SHP77 (cell line): ENCODE results near the gene ARL4A.
"Not testable (repeated sequence)": the region's sequence is repeated elsewhere in the genome, so short reads cannot be mapped to it uniquely, and the experiment has no call there.

Experiments
- DNase-seq, 2 experiments: peaks; one replicate each; lab custom pipeline; 2025; lab: John Stamatoyannopoulos, UW

Gene ARL4A, protein sequence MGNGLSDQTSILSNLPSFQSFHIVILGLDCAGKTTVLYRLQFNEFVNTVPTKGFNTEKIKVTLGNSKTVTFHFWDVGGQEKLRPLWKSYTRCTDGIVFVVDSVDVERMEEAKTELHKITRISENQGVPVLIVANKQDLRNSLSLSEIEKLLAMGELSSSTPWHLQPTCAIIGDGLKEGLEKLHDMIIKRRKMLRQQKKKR

DNA sequence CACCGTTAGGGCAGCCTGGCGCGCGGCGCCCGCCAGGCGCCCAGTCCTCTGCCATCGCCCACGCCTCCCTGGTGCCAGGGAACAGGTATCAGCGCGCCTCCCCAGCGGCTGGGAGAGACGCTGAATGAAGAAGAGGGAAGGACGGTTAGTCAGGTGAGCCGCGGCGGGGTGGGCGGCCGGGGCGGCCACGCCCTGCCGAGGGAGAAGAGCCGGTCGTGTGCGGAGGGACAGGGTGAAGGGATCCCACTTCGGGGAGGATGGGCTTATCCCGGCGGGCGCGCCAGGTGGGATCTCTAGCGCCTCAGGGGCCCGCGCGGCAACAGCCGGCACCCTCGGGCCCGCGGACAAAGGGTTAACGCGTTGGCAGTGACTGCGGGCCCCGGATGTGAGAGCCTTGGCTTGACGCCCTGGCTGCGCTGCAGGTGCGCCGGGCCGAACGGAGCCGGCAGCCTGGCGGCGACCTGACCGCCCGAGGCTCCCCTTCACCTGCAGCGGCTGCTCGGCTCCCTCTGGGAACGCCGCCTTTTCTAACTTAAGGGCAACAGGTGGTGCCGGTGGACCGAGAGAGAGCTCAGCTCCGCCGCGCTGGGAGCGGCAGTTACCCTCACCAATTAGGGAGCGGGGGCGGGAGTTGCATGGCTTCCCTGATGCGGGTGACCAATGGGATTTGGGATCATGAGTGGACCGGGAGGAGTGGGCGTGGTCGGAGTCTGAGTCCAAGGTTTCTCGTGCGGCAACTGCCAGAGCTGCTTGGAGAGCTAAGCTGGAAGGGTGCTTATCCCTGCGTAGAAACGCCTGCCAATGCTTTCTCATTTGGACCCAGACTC is at the start of gene ARL4A:
Gene ARL4A, plus strand, starts transcription at position 743 of the 827 bp plus-strand sequence. CDS start 622 bp downstream, outside the sequence.
- peak; percentile 100 for DNase-seq

DNA sequence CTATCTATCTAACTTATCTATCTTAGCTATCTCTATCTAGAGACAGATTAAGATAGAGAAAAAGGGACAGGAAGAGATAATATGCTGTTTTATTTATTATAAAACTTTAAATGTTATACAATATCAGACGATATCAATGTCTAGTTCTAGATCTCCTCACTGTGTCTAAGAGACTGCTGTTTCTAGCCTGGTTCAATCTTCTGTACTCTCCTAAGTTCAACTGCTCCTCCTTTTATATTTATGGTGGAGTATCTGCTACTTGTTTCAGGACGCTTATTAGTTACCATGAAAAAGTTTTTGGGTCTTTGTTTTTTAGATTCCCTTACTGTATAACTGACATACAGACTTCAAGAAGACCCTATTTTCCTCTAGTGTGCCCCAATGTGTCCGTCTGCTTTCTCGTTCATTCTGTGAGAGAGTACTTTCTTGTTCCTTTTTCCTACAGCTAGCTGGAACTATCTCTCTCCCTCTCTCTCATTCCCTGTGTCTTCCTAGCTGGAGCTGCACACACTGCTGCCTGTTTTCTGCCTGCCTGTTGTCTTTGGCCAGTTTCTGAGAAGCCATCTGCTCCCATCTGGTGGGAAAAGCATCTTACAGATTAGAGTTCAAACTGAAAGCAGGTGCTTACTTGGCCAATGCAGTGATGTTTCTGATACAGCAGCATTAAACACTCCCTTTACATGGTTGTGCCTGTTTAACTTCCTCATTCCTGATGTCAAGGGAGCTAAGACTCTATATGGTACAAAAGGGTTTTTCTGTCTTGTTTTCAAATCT is 49.4 kb upstream of the ARL4A start:
- DNase-seq, result peak; percentile 38 to 48

GRCh38 chr7:12638851-12639456 is 48.5 kb upstream of the ARL4A start:
- DNase-seq, result peak; percentile 37 to 45

GRCh38 chr7:12640299-12641096 is 46.9 kb upstream of the ARL4A start:
- no peak for DNase-seq

DNA sequence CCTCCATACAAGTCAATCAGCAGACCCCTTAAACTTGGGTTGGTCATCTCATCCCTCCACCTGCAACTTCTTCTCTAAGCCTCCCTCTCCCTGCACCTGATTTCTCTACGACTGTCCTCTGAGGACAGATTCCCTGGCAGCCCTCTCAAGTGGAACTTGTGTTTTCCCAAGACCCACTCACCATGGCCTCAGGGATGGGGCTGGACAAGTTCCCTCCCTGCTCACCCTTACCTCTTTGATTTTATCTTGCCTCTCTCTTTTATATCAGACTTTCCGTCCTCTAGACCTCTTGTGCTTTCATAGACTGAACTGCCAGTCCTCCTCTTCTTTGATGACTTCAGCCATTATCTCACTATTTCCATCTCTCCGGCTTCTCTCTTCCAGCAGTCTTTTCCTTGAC is 46.2 kb upstream of the ARL4A start:
- DNase-seq, result no peak

DNA sequence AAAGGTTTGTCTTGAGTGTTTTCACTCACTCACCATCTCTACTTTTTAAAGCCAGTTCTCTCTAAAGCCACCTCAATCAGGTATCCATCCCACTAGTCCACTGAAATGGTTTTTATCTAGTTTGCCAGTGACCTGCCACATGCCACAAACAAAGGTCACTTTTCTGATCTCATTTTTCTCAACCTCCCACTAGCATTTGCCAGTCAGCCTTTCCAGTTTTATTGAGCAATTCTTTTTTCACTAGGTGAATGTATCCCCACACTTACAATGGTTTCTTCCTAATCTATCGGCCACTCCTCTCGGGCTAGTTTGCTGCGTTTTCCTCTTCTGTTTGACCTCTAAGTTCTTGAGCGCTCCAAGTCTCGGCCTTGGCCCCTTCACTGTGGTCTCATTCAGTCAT is 44.9 kb upstream of the ARL4A start:
- DNase-seq, result no peak

- no peak for DNase-seq
Observed at GRCh38 chr7:12643001-12643643, 44.3 kb upstream of the ARL4A start.

DNA sequence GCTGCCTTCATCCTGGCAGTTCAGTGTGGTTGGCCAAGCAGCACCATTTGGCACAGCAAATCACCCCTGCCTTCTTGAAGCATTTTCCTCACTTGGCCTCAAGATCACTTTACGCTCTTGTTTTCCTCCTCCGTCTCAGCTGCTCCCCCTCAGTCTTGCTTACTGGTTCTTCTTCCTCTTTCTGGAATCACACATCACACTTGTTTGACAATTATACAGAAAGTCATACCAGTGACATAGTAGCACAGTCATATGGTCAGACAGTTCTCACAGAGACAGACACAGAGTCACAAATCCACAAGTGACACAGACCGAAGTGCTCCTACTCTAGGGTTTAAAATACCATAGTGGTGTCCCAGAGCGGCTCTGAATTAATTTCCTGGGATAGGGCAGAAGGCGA is 43.8 kb upstream of the ARL4A start:
- no peak for DNase-seq

- DNase-seq, result not testable (repeated sequence)
Observed at GRCh38 chr7:12645212-12645611, 42.2 kb upstream of the ARL4A start.

DNA sequence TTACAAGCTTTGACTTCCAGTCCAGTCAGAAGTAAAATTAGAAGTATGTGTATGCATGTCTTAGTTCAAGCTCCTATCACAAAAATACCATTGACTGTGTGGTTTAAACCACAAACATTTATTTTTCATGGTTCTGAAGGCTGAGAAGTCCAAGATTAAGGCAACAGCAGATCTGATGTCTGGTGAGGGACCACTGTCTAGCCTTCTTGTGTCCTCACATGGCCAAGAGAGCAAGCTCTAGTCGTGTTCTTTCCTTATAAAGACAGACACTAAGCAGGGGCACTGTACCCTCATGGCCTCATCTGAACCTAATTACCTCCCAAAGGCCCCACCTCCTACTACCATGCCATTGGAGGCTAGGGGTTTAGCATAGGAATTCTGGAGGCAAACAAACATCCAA is 41.3 kb upstream of the ARL4A start:
- no peak for DNase-seq

GRCh38 chr7:12647364-12648219 is 39.8 kb upstream of the ARL4A start:
- DNase-seq, result no peak

DNA sequence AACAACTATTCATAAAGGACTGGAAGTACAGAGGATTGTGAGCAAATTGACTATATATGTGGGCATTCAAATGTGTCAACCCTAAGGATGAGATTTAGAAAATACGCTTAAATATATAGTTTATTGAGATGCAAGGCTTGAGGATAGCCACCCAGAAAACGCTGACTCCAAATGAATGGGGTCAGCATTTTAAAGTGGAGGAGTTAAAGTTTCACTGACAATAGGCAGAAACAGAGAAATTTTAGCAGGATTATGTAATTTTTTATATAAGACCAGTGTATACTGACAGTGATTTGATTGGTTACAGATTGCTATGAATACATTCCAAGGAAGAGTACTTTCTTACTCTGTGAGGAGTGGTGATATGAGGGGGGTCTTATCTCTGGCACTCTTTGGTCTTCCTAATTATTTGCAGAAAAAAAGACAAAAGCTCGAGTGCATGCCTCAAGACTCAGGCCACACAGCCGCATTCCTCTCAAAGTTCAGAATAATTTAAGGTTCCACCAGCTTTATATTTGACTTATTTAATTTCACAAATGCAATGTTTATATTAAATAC is 38.6 kb upstream of the ARL4A start:
- no peak for DNase-seq

- no peak for DNase-seq
Observed at GRCh38 chr7:12649348-12649747, 38.1 kb upstream of the ARL4A start.

GRCh38 chr7:12650080-12650479 is 37.4 kb upstream of the ARL4A start:
- no peak for DNase-seq

DNA sequence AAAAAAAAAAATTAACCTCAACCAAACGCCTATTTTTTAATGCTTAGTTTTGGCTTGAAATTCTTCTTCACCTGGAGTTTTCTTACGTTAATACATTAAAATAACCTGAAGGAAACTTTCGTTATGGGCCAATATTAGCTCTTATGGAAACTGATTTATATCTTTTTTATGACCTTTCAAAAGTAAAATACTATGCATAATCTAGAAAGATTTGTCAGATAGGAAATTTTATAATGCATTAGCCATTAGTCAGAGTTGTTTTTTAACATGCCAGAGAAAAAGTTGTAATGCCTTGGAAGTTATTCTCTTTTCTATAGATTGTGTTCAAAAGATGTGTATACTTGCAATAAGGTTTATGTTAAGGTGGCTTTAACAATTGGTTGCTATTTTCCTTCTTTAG is 34.3 kb upstream of the ARL4A start:
- no peak for DNase-seq

DNA sequence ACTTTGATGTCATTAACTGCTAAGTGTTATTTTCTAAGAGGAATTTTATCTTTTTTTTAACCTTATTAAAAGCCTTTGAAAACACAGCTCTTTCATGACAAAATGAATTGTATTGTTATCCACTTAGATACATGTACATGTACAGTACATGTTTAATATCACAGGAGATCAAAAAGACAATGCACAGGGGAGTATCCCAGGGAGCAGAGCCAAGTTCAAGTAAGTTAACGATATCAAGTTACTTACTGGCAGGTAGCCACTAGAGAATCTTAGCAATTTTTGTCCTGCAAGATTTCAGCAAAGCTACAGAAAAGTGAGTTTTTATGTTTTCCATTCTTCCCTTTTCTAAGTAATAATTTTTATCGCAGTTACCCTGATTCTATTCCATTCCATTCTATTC is 33.9 kb upstream of the ARL4A start:
- DNase-seq, result no peak

- no peak for DNase-seq
Observed at GRCh38 chr7:12655161-12655560, 32.3 kb upstream of the ARL4A start.

GRCh38 chr7:12660423-12660822 is 27.0 kb upstream of the ARL4A start:
- not testable (repeated sequence) for DNase-seq

DNA sequence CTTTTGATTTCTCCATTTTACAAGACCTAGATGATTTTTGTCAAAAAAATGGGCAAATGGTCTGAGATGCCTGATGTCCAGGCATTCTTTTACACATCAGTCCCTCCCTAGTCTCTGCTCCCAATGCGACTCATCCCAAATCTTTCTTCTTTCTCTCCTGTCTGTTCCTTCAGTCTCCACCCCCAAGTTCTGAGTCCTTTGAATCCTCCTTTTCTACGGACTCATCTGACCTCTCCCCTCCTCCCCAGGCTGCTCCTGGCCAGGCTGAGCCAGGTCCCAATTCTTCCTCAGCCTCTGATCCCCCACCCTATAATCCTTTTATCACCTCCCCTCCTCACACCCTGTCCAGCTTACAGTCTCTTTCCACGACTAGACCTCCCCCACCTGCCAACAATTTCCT is 26.4 kb upstream of the ARL4A start:
- DNase-seq, result not testable (repeated sequence)

GRCh38 chr7:12661581-12661980 is 25.9 kb upstream of the ARL4A start:
- DNase-seq, result no peak
